Astrocyte of the hippocampus (primary cell): ENCODE data around the gene SERPINB12.

Experiments used
- DNase-seq: peaks from one replicate; pipeline ENCODE4 v3.0.0; 2011; ENCODE audit warnings: low read depth, low spot score

The SERPINB12 gene

GRCh38 chr18:63551769-63552168, 9.6 kb downstream of the SERPINB12 start:
- no peak for DNase-seq

- DNase-seq = no peak
These were observed 10.4 kb downstream of the SERPINB12 start for GRCh38 chr18:63552581-63552980.

GRCh38 chr18:63553081-63553480, 10.9 kb downstream of the SERPINB12 start:
- DNase-seq = peak; percentile 40

GRCh38 chr18:63559567-63560491, 17.7 kb downstream of the SERPINB12 start:
- DNase-seq = no peak

- no peak for DNase-seq
These were observed 20.1 kb downstream of the SERPINB12 start for GRCh38 chr18:63562284-63562683.

- no peak for DNase-seq
These were observed 21.9 kb downstream of the SERPINB12 start for GRCh38 chr18:63564021-63564420.

GRCh38 chr18:63564561-63564960, 22.4 kb downstream of the SERPINB12 start:
- DNase-seq = no peak

GRCh38 chr18:63567276-63567675, 25.1 kb downstream of the SERPINB12 start:
- no peak for DNase-seq

GRCh38 chr18:63567825-63568224, 25.7 kb downstream of the SERPINB12 start:
- DNase-seq = no peak

- no peak for DNase-seq
These were observed 28.6 kb downstream of the SERPINB12 start for GRCh38 chr18:63570721-63571120.

GRCh38 chr18:63575681-63576080, 33.5 kb downstream of the SERPINB12 start:
- no peak for DNase-seq

GRCh38 chr18:63578357-63578958, 36.3 kb downstream of the SERPINB12 start:
- peak; percentile 58 for DNase-seq

GRCh38 chr18:63579616-63580015, 37.4 kb downstream of the SERPINB12 start:
- no peak for DNase-seq

GRCh38 chr18:63585988-63586387, 43.8 kb downstream of the SERPINB12 start:
- no peak for DNase-seq

GRCh38 chr18:63586431-63586830, 44.3 kb downstream of the SERPINB12 start:
- no peak for DNase-seq

GRCh38 chr18:63586966-63587365, 44.8 kb downstream of the SERPINB12 start, which contains the start of gene SERPINB13:
Gene SERPINB13 (plus strand): TSS chr18:63587343. CDS start chr18:63588668, 1,325 bp downstream.
- no peak for DNase-seq

- DNase-seq = no peak
These were observed 46.7 kb downstream of the SERPINB12 start for GRCh38 chr18:63588909-63589308.

GRCh38 chr18:63590373-63590772, 48.2 kb downstream of the SERPINB12 start:
- no peak for DNase-seq

GRCh38 chr18:63590966-63591695, 49.0 kb downstream of the SERPINB12 start:
- DNase-seq = no peak

- DNase-seq = no peak
These were observed 49.6 kb downstream of the SERPINB12 start for GRCh38 chr18:63591725-63592124.

GRCh38 chr18:63592471-63592870, 50.3 kb downstream of the SERPINB12 start:
- no peak for DNase-seq

- DNase-seq = no peak
These were observed 54.8 kb downstream of the SERPINB12 start for GRCh38 chr18:63596964-63597363.
